ENCODE data around the gene CCDC34.
"Not testable (repeated sequence)": the region's sequence is repeated elsewhere in the genome, so short reads cannot be mapped to it uniquely, and the experiment has no call there.

CCDC34 gene

DNA sequence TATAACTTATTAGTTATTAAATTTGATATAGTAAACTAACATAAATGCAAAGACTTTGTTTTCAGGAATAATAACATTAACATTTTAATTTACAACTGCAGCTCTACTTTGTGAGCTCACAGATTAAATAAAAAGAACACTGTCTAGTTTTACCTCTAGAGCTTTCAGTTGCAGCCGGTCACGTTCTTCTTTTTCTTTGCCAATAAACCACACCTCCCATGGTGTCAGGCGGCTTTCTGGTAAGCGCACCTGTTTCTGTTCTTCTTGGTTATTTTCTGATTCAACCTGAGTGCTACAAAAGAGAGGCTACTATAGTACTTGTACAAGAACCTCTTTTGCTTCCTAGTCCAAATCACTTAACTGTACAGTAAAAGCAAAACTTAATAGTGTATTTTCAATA lies 5.8 kb downstream of the CCDC34 start:
- DNase-seq = no peak

DNA sequence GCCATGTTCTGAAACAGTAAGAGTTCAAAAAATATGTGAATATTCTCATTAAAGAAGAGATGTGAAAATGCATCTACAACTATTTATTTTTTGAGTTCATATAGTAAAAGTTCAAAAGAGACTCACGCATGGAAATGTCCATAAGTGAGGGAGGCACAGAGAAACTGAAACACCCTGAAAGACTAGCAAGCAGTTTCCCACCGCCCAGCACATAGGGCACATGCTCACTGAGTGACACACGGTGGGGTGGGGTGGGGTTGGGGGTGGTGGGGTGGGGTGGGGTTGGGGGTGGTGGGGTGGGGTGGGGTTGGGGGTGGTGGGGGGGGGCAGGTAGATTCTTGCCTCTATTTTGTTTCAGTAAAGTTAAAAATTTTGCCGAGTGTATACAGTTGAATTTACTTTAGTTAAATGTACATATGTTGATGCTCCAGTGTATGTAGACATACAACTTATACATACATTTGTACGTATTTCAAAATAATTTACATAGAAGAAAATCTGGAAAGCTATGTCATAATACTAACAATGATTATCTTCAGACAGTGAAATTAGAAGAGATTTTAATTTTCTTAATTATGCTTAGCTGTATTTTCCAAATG lies 6.3 kb downstream of the CCDC34 start:
- no peak for DNase-seq

DNA sequence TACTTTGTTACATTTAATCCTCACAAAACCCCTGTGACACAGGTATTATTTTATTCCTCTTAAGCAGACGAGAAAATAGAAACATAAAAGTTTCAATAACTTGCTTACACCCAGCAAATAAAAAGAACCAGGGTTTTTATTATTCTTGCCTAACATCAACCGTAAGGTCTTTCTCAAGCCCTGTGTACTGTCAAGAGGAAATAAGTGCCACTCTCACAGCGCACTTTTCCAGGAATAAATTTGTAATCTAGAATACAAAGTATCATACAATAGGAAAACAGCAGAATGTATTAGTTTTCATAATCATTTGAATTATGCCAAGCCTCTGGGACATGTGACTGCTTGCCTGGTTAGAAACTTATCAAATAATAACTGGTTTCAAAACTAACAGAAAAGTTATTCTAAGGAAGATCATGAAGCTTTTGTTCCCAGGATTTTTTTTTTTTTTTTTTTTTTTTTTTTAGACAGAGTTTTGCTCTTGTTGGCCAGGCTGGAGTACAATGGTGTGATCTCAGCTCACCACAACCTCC lies 7.4 kb downstream of the CCDC34 start:
- DNase-seq = no peak

DNA sequence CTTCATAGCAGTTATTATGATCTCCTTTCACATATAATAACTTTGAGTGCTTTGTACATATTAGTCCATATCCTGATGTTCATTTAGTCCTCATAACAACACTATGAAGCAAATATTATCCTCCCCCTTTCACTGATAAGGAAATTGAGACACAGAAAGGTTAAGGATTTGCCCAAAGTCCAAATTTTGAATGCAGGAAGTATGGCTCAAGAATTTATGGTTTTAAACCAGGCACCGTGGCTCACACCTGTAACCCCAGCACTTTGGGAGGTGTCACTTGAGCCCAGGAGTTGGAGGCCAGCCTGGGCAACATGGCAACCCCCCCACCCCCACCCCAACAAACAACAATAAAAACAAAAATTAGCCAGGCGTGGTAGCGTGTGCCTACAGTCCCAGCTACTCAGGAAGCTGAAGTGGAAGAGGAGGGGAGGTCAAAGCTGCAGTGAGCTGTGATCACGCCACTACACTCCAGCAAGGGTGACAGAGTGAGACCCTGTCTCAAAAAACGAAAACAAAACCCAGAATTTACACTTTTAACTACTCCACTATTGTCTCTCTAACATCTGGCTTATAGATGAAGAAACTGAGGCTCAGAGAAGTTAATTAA lies 8.6 kb downstream of the CCDC34 start:
- no peak for DNase-seq

DNA sequence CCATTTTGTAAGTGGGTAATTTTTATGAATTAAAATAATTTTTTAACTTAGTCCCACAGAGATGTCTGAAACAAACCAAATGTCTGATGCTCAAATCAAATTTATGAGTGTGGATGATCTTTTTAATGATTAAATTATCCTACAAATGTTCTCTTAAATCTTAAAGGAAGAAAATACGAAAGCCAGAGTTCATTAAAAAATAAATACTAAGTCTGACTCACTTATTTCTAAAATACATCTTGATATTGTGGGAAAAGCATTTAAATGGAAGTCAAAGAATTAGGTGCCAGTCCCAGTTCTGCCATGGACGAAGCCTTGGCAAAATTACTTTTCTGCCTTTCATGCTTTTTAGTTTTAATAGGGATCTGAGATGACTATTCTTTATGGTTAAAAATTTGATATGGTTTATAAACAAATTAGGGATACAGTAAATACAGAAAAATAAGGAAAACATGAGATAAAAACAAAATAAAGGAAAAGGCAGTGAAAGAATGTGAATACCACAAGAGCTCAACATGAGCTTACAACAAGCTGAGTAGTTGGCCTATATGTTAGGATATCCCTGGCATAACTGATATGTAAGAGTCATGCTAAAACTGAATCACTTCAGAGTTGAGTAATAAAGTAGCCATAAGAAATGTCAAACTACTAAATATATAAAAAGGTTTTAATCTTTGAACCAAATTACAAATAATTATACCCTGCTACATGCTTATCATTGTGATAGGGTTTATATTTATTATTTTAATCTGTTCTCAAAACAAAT lies 9.2 kb downstream of the CCDC34 start:
- no peak for DNase-seq

DNA sequence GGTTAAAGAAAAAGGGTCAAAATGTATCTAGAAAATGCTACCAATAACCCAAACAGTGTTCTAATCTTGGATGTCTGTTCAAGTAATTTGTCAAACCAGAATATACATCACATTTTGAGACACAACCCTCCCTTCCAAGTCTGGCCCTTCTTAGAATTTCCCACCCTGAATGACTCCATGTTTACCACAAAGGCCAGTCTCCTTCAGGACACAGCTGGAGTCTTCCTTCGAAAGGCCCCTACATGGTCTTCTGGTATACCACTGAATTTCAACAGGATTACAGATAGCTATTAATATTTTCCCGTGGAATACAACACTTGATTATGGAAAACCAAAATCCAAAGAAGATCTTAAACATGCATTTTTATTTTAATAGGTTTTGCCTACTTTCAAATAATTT lies 10.2 kb downstream of the CCDC34 start:
- DNase-seq = no peak

DNA sequence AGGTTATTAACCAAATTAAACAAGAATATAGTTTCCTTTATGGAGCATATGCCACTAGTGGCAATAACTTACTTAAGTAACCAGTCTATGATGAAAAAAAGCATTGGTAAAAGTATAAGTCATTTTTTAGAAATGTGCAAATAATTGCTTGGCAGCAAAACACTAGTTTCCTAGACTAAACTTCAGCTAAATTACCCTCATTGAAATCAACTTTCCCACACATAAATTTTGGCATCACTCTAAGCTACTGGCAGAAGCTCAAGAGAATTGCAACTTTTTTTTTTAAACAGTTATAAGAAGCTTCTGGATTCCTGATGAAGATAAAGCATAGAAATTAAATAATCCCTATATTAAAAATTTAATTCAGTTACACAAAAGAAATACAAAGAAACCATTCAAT lies 12.5 kb downstream of the CCDC34 start:
- DNase-seq = no peak

DNA sequence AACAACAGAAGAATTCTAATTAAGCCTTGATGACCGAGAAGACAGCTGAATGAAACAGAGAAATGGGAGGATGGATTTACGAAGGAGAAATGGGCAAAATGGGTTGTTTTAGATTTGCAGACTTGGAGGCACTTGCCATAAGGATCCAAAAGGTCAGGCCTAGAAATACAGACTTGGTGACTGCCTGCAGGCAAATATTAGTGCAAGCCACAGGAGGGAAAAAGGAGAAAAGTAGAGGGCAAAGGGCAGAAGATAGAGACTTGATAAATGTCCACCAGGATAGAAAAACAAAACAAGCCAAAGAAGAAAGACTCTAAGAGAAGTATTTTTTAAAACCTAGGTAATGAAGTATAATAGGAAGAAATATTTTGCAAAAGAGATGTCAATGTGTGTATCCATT lies 13.1 kb downstream of the CCDC34 start:
- DNase-seq = no peak

DNA sequence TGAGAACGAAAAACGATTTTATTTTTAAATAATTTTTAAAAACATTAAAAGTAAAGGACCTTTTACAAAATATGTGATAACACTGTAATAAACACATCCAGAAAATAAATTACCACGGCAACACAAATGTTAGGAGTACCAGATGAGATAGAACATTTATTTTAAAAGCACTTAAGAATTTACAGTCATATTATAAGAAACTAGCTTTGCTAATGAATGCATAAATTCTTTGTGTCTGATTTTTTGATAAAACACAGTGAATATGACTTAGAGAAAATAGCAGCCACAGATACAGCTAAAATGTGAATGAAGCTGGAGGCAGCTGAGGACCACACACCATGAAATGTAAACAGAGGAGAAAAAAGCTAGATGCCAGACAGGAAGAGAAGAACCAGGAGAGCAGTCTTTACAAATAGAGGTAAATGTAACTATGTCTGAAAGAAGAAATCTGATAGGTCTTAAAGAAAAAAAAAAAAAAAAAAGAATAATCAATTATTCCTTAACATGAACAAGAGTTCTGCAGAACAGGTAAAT lies 14.6 kb downstream of the CCDC34 start:
- DNase-seq = no peak

DNA sequence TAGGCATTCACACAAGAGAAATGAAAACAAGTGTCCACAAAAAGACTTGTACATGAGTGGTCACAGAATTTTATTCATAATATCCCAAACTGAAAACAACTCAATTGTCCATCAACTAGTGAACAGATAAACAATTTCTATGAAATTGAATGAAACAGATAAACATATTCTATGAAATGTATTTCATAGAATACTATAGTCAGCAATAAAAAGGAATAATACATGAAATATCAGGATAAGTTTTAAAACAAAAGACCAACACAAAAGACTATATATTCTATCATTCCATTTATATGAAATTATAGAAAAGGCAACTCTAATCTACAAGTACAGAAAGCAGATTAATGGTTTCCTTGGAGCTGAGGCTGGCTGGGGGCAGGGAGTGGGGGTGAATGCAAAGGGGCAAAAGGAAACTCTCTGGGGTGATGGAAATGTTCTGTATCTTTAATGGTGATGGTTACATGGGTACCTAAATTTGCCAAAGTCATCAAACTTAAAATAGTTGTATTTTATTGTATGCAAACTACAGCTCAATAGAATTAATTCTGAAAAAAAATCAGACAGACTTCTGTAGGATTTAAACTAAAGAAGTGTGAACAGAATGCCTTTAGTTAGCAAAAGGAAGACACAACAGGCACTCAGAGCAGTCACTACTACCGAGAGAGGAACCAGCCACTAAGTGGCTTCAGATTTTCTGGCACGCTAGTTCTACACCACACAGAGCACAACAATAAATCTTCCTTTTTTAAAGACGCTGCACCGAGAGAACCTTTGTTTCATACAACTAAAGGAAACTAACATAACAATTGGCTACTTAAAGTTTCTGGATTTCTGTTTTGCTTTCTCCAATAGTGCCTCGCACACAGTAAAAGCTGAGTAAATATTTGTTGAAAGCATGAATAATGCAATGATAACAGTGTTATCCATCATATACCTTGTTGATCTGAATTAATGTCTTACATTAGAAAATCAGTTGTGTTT lies 15.4 kb downstream of the CCDC34 start:
- no peak for DNase-seq

DNA sequence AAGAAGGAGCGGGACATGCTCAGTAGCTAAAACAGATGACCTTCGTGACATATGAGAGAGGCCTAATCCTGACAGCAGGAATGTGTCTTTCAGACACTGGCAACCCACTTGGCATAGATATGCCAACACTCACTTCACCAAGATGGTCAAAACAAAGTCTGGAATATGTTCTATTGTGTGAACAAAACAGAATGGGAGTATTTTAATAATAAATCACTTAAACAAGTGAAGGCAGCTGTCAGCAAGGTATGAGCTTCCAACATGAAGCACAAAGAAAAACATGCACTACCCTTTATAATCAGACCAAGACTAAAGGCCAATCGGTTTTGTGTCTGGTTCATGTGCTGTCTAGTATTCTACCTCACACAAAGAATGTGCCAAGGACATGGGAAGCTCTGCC lies 23.1 kb downstream of the CCDC34 start:
- no peak for DNase-seq

DNA sequence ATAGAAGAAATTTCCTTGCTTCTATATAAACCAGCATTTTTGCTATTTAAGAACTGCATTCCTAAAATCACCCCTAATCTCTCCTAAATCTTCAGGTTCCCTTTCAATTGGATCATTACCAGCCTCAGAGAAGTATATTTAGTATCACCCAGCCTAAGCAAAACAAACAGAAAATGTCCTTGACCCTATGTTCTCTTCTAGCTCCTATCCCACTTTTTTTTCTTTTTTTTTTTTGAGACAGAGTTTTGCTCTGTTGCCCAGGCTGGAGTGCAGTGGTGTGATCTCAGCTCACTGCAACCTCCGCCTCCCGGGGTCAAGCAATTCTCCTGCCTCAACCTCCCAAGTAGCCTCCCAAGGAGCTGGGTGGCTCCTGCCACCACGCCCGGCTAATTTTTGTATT lies 28.3 kb downstream of the CCDC34 start:
- DNase-seq = not testable (repeated sequence)

DNA sequence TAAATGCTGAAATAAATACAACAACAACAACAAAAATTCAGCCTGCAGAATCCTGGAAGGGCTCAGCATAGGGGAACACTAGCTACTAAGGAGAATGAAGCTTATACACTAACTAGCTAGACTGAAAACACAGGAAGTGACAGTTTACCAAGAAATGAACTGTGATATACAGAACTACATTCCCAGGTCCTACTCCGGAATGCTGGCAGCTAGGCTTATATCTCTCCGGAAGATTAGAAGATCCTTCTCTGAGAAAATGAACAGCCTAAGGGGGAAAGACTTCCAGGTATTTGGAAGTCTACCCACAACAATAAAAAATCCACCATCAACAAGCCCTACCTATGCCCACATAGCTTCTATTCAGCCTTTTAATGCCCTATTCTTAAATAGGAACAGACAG lies 31.0 kb downstream of the CCDC34 start:
- DNase-seq = no peak

DNA sequence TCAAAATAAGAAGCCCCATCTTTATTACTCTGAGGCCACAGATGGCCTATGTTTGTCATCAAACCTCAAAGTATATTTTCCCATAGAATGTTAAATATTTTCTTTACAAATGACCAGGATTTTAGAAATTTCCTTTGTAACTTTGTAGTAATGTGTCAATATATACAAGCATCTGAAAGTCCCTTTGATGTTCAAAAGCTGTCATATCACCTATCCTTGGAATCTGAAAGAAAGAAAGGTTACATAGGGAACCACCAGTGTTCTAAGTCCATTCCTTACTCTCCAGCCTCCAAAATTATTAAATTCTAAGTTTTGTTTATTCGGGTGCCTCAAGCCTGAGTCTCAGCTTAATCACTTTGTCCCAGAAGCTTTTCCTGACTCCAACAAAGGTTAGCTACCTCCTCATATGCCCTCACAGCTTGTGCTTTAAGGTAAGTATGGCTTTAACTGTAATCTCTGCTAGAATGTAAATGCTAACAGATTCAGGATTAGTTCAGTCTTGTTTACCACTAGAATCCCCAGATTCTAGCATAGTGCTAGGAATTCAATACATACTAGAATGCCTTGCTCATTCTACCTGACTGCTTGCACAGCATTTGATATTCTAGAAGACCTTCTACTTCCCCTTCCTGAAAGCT lies 32.3 kb downstream of the CCDC34 start:
- no peak for DNase-seq

DNA sequence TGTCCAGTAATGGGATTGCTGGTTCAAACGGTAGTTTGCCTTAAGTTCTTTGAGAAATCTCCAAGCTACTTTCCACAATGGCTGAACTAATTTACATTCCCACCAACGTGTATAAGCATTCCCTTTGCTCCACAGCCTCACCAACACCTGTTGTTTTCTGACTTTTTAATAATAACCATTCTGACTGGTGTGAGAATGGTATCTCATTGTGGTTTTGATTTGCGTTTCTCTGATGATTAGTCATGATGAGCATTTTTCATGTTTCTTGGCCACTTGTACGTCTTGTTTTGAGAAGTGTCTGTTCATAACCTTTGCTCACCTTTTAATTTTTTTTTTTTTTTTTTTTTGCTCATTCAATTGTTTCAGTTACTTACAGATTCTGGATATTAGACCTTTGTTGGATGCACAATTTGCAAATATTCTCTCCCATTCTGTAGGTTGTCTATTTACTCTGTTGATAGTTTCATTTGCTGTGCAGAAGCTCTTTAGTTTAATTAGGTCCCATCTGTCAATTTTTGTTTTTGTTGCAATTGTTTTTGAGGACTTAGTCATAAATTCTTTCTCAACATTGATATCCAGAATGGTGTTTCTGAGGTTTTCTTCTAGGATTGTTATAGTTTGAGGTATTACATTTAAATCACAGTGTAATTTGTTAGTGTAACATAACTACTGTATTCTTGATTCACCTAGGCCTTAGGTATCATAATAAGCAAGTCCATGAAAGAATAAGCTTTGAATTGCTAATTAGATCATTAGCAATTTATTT lies 33.0 kb downstream of the CCDC34 start:
- DNase-seq = no peak

DNA sequence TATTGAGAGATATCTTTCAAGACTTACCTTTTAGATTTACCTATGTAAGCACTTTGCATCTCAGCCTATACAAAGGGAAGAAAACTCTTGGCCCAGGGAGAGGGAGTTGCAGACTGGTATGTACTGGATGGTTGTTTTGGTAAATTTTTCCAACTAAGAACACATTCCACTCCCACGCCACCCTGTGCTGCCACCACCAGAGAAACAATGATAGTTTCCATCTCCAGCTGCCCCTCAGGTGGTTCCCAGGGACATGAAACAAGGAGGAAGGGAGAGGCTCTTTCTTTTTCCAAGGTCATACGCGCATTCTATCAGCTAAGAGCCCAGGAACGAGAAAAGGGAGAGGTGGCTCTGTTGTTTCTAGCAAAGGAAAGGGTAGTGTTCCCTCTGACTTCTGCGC lies 34.4 kb downstream of the CCDC34 start:
- no peak for DNase-seq

DNA sequence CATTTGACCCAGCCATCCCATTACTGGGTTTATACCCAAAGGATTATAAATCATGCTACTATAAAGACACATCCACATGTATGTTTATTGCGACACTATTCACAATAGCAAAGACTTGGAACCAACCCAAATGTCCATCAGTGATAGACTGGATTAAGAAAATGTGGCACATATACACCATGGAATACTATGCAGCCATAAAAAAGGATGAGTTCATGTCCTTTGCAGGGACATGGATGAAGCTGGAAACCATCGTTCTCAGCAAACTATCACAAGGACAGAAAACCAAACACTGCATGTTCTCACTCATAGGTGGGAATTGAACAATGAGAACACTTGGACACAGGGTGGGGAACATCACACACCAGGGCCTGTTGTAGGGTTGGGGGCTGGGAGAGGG lies 36.0 kb downstream of the CCDC34 start:
- not testable (repeated sequence) for DNase-seq

DNA sequence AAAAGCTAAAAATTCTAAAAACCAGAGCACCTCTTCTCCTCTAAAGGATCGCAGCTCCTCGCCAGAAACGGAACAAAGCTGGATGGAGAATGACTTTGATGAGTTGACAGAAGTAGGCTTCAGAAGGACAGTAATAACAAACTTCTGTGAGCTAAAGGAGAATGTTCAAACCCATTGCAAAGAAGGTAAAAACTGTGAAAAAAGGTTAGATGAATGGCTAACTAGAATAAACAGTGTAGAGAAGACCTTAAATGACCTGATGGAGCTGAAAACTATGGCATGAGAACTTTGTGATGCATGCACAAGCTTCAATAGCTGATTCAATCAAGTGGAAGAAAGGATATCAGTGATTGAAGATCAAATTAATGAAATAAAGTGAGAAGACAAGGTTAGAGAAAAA lies 40.8 kb downstream of the CCDC34 start:
- not testable (repeated sequence) for DNase-seq

DNA sequence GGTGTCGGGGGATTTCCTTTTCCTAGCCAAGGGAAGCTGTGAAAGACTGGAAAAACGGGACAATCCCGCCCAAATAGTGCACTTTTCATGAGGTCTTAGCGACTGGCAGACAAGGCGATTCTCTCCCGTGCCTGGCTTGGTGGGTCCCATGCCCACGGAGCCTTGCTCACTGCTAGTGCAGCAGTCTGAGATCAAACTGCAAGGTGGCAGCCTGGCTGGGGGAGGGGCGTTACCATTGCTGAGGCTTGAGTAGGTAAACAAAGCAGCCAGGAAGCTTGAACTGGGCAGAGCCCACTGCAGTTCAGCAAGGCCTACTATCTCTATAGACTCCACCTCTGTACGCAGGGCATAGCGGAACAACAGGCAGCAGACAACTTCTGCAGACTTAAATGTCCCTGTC lies 41.7 kb downstream of the CCDC34 start:
- not testable (repeated sequence) for DNase-seq

DNA sequence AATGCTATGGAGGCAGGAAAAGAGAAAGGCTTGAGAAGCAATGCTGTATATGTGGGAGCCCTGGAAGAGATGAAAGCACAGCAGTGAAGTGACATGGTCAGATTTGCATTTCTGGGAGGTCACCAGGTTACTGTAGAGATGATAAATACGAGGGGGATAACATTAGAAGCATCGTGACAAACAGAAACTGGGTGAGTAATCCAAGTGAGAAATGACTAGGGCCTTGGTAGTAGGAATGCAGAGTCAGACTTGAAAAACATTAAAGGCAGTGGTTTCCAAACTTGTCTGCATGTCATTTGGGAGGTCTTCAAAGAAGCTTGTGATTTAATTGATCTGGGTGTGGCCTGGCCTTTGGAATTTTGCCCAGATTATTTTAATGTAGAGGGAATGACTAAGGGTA lies 43.9 kb downstream of the CCDC34 start:
- DNase-seq = no peak

DNA sequence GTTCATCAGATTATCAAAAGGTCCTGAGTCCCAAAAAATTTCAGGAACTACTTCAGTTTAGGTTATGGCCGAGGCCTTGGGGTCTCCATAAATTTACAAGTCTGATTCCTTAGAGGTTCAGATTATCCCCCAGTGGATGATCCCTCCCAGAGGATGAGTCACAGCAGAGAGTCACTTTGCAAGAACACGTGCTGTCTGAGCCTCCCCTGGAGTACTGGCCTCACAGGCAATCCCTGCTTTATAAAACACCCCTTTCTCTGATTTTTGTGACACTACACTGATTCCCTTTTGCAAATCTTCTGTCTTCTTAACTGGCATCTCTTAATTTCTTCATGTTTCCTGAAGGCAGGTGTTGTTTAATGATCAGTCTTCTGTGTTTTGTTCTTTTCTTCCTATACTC lies 45.3 kb downstream of the CCDC34 start:
- DNase-seq = no peak

All from KG1 (cell line).